GM18870 (cell line): ENCODE measurements around the gene EDA.

Experiments
- ATAC-seq: cut with Tn5 transposase; IDR thresholded peaks from one replicate; pipeline ENCODE4 v1.9.1; 2021; ENCODE audit warnings: moderate library complexity; ENCODE audit not compliant: unreplicated experiment

The EDA gene

DNA sequence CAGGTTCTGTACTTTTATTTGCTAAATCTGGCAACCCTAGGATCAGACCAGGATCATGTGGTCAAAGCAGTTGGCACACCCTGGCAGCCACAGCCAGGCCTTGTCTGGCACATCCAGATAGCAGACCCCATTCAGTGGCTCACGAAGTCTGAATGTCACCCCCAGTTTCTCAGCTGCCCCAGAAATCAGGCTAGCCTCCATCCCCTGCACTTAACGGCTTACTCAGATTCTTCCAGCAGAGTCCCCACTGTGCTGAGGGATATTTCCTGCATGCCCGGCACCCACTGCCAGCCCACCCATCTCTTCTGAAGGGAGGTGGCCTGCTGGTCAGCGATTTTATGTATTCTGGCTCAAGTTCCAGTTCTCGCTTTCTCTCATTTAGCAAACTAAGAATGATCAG, 438.5 kb downstream of the EDA start:
- no peak for ATAC-seq

DNA sequence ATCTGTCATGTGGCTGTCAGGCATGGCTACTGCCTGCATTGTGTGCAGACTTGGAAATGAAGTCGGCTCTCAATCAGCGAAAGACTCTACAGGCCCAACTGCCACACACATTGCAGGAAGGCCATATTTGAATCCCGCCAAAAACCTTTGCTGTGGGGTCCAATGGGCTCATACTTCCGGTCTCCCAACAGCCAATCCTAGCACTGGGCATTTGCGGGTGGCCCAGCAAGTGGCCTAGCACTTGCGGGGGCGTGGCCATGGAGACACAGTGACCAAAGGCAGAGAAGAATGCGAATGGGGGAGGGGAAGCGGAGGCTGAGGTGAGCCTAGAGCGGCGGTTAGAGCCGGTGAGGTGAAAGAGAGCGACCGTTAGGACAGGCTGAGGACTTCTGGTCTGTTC, 446.2 kb downstream of the EDA start, which contains the start of gene OTUD6A:
OTUD6A (plus strand) TSS at position 382 of the 400 bp plus-strand sequence. CDS start 68 bp downstream, outside the sequence.
- ATAC-seq, result no peak

DNA sequence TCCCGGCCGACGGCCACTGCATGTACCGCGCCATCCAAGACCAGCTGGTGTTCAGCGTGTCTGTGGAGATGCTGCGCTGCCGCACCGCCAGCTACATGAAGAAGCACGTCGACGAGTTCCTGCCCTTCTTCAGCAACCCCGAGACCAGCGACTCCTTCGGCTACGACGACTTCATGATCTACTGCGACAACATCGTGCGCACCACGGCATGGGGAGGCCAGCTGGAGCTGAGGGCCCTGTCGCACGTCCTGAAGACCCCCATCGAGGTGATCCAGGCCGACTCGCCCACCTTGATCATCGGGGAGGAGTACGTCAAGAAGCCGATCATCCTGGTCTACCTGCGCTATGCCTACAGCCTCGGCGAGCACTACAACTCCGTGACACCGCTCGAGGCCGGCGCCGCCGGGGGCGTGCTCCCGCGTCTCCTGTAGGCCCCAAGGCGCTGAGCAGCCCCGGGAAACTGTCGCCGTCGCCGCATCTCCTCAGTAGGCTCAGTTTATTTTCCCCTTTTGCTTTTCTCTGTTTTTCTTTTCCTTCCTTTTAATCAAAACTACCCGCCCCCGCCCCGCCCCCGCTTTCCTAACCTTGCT, 447.1 kb downstream of the EDA start:
- ATAC-seq, result no peak

DNA sequence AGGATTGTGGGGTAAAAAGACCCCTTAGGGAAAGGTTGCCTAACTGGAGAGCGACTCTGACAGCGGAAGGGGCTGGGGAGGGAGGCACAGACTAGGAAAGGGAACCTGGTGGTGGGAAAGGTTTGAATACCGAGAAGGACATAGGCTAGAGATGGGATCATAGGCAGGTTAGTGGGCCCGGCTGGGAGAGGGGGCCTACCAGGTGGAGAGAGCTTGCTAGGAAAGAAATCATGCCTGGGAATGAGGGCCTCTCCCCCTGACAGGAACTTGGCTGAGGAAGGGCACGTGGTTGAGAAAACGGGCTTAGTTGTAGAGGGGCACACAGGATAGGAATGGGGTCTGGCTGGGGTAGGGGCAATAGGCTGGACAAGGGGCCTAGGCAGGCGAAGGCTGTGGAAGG, 450.7 kb downstream of the EDA start:
- no peak for ATAC-seq

DNA sequence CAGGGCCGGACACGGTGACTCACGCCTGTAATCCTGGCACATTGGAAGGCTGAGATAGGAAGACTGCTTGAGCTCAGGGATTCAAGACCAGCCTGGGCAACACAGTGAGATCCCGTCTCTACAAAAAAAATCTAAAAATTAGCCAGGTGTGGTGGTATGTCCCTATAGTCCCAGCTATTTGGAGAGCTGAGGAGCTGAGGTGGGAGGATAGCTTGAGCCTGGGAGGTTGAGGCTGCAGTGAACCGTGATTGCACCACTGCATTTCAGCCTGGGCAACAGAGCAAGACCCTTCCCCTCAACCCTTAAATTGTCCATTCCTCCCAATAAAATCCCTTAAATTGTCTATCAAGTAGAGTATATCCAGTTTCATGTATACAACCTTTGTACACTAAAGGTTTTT, 463.4 kb downstream of the EDA start:
- no peak for ATAC-seq

DNA sequence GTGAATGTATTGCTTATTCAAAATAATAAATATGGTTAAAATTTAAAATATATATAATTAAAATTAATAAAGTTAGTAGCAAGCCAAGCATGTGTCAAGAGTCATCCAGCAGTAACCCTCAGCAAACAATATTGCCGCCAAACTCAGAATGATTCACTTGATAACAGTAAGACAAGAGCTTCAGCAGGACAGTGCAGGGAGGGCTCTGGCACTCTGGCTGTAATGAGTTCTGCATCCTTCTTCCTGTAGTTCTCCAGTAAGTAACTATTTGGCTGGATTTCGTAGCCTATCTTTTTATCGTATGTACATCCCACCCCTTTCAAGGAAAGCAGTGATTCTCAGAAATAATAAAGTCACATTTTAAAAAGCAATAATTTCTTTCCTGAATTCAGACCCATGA, 464.0 kb downstream of the EDA start:
- no peak for ATAC-seq

DNA sequence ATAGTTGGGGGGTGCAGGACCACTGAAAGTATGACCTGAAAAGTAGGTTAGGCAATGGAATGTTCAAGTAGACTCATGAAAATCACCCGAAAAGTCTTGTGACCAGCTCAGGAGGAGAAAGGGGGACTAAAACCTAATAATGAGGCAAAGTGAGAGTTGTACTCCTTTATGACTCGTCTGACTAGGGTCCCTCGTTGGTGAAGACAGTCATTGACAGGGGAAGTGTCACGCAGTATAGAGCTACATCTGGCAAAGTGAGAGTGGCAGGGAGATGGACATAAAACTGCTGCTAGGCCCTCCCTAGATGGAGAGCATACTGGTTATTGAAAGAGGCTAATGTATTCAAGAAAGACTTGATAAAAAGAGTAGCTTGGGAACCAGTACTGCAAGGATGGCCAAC, 466.8 kb downstream of the EDA start:
- no peak for ATAC-seq

DNA sequence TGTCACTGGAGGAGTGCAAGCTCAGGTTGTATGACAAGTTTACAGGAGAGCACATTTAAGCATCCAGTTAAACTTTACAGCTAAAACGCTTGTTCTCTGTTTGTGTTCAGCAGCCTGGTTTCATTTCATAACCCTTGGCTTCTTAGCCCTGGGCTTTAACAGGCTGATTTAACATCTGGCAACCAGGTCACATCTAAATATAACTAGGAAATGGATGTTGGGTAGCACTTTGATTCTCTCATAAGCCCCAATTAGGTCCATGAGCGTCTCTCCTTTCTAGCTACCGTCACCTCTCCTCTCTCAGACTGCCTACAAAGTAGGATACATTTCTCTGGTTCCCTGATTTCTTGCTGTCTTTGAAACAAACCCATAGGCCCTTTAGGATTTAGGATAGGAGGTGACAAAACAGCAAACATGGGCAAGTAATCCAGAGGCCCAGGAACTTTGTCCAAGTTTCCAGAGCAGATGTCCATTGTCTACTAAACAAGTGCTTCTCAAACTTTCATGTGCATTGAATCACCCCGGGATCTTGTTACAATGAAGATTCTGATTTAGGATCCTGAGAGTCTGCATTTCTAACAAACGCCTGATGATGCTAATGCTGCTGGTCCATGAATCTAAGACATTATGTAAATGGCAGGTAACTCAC, 468.8 kb downstream of the EDA start:
- ATAC-seq, result no peak

DNA sequence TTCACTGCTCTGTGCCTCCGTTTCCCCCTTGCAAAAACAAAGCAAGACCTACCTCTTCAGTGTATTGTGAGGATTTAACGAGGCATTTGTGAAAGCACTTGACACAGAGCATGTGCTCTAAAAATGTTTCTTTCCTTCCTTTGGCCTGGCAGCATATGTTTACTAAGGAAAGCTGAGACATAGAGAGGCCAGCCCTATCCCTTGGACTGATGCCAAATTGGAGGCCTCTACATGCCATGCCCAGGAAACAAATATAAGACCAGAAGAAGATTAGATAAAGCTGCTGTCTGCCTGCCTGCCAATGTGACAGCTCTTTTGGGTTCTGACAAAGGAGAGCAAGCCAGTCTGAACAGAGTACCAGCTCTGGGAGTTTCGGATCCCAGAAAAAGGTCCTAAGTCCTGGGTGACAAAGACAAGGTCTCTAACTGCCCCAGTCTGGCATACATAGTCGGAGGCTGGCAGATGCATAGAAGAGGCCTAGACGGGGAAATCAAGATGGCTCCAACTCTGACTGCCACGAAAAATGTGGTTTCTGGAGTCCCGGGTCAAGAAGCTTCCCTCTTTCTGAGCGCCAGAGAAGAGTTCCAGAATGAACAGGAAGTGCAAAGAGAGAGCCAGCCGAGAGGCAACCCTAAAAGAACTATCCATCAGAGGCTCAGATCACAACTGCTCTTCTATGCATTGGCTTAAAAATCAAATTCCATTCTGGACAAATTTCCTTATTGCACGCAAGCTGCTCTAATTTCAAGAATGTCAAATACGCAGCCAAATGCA, 472.1 kb downstream of the EDA start:
- ATAC-seq, result no peak

DNA sequence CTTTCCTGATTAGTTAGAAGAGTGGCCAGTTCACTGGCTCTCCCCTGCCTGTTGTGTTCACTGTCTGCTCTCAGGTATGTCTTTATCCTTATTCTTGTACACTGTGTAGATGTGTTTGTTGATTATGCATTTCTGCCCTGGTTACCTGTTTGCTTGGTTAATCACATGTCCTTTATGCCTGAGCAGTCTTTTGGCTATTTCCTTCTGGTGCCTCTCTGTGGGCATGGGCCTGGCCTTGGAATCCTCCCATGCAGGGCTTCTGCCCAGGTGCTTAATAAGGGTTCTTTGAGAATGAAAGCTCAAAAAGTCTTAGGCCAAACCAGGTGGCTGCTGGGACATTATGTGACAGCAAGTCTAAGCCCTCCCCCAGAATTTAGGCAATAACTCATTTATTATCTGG, 472.8 kb downstream of the EDA start:
- ATAC-seq, result no peak
